ENCODE data around the gene HRNR.
"Not testable (repeated sequence)": the region's sequence is repeated elsewhere in the genome, so short reads cannot be mapped to it uniquely, and the experiment has no call there.

HRNR gene

GRCh38 chr1:152224093-152224492, at the start of gene HRNR:
Gene HRNR (minus strand): TSS chr1:152224193. CDS start chr1:152223253, 940 bp downstream.
- no peak for DNase-seq

GRCh38 chr1:152256394-152256793, 32.4 kb upstream of the HRNR start:
- not testable (repeated sequence) for DNase-seq

- DNase-seq = no peak
These were observed 28.2 kb upstream of the HRNR start for GRCh38 chr1:152252157-152252556.

- no peak for DNase-seq
These were observed 27.4 kb upstream of the HRNR start for GRCh38 chr1:152251391-152251790.

GRCh38 chr1:152247316-152247715, 23.3 kb upstream of the HRNR start:
- DNase-seq = no peak

GRCh38 chr1:152244576-152245273, 20.7 kb upstream of the HRNR start:
- no peak for DNase-seq

- DNase-seq = no peak
These were observed 13.1 kb upstream of the HRNR start for GRCh38 chr1:152237093-152237492.

- no peak for DNase-seq
These were observed 4.8 kb upstream of the HRNR start for GRCh38 chr1:152228831-152229230.

- no peak for DNase-seq
These were observed 3.4 kb upstream of the HRNR start for GRCh38 chr1:152227310-152227928.

GRCh38 chr1:152225678-152226077, 1.7 kb upstream of the HRNR start:
- no peak for DNase-seq

- DNase-seq = no peak
These were observed 3.5 kb downstream of the HRNR start for GRCh38 chr1:152220166-152221163.

- DNase-seq = not testable (repeated sequence)
These were observed 4.6 kb downstream of the HRNR start for GRCh38 chr1:152219438-152219837.

- DNase-seq = no peak
These were observed 5.1 kb downstream of the HRNR start for GRCh38 chr1:152218762-152219436.

- DNase-seq = not testable (repeated sequence)
These were observed 8.4 kb downstream of the HRNR start for GRCh38 chr1:152215604-152216003.

- DNase-seq = not testable (repeated sequence)
These were observed 9.1 kb downstream of the HRNR start for GRCh38 chr1:152214911-152215310.

GRCh38 chr1:152198982-152199381, 25.0 kb downstream of the HRNR start:
- no peak for DNase-seq

- no peak for DNase-seq
These were observed 26.5 kb downstream of the HRNR start for GRCh38 chr1:152197361-152197941.

- DNase-seq = no peak
These were observed 32.3 kb downstream of the HRNR start for GRCh38 chr1:152191711-152192110.

GRCh38 chr1:152191260-152191659, 32.7 kb downstream of the HRNR start:
- no peak for DNase-seq

- no peak for DNase-seq
These were observed 33.4 kb downstream of the HRNR start for GRCh38 chr1:152190589-152190988.

GRCh38 chr1:152189657-152190442, 34.1 kb downstream of the HRNR start:
- DNase-seq = peak; percentile 80

Measured in NCI-H69 (cell line).